AG09309 (cell line): ENCODE measurements around the gene RFWD3.
"Not testable (repeated sequence)": the region's sequence is repeated elsewhere in the genome, so short reads cannot be mapped to it uniquely, and the experiment has no call there.

Experiments
- DNase-seq: peaks from one replicate; pipeline ENCODE4 v3.0.0-alpha.2; 2010; ENCODE audit warnings: low read depth
- H3K4me3 ChIP-seq: 2 replicates; pipeline ENCODE4 v1.5.1; 2011; ENCODE audit warnings: mild to moderate bottlenecking, low read depth, low read length, moderate library complexity; ENCODE audit not compliant: control insufficient read depth
- TF ChIP-seq, protein P1 (sequence below): IDR thresholded peaks from 2 replicates; pipeline ENCODE4 v1.5.1; 2011; ENCODE audit warnings: mild to moderate bottlenecking, low read depth, low read length, inconsistent platforms; ENCODE audit not compliant: insufficient read depth, control insufficient read depth; ENCODE audit errors: missing control alignments

Gene RFWD3

DNA sequence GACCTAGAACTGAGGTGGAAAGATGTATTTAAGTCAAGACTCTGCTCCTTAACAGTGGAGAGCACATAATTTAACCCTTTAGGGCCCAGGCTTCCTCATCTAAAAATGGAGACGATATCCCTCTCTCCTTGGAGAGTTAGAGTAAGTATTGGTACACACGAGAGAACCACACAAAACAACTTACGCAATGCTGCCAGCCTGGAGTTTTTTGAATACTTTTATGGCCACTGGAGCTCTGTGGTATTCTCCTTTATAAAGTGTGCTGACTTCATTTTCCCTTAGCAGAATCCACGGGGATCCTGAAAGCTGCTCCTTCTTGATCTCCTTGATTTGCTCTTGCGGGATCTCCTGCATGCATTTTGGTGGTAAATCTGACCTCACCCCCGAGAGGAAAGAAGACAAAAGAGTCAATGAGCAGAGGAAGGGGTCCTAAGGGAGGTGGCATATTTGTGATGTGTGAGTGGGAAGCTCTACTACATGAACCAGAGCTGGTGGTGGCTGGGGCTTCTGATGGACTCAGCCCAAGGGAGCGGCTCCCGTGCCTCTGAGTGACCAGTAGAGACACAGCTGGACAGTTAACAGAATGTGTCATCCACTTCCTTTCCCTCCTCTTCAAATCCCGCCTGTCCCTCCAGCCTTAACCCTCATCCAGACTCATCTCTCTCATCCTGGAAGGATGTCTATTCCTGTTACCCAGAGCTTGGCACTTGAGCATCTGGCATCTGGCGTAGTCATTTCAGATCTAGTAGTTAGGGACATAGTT is 24.6 kb upstream of the RFWD3 start:
- TF ChIP-seq, protein P1, sequence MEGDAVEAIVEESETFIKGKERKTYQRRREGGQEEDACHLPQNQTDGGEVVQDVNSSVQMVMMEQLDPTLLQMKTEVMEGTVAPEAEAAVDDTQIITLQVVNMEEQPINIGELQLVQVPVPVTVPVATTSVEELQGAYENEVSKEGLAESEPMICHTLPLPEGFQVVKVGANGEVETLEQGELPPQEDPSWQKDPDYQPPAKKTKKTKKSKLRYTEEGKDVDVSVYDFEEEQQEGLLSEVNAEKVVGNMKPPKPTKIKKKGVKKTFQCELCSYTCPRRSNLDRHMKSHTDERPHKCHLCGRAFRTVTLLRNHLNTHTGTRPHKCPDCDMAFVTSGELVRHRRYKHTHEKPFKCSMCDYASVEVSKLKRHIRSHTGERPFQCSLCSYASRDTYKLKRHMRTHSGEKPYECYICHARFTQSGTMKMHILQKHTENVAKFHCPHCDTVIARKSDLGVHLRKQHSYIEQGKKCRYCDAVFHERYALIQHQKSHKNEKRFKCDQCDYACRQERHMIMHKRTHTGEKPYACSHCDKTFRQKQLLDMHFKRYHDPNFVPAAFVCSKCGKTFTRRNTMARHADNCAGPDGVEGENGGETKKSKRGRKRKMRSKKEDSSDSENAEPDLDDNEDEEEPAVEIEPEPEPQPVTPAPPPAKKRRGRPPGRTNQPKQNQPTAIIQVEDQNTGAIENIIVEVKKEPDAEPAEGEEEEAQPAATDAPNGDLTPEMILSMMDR = no peak
- H3K4me3 ChIP-seq = no peak overlapping the region
- no peak for DNase-seq

DNA sequence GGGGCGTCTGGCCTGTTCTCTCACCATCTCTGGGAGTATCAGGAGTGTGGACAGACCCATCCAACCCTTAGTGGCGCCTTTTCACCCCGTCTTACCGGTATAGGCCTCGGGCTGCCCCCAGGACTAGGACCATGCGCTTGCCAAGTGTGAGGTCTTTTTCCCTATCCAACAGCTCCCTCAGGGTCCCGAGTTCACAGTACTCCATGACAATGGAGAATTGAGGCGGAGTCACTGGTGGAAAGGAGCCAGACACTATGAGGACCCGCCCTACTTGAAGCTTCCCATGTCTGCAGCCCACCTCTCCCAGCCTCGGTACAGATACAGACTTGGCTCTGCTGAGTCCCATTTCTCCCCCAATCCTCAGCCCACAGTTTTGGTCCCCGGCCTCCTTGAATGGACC is 15.9 kb upstream of the RFWD3 start:
- TF ChIP-seq, protein P1 = no peak
- DNase-seq = no peak
- H3K4me3 ChIP-seq = no peak overlapping the region

- no peak overlapping the region for H3K4me3 ChIP-seq
- DNase-seq = no peak
- TF ChIP-seq, protein P1 = no peak
Observed at GRCh38 chr16:74680681-74681080, 14.0 kb upstream of the RFWD3 start.

DNA sequence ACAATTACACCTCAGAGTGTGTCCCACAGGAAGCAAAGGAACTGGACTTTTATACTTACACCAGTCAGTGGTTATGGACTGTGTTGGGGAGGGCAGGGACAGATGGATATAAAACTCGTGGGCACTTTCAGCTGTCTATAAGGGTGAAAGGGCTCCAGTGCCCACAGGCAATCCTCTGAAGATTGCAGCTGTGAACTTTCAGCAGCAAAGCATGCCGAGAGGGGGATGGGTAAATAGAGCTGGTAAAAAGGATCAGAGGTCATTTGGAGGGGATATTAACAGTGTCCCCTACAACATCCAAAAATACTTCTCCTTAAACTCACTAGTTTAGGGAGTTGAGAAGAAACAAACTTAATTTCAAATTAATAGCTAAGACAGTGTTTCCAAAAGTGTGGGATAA is 13.3 kb upstream of the RFWD3 start:
- DNase-seq = no peak
- TF ChIP-seq, protein P1 = no peak

DNA sequence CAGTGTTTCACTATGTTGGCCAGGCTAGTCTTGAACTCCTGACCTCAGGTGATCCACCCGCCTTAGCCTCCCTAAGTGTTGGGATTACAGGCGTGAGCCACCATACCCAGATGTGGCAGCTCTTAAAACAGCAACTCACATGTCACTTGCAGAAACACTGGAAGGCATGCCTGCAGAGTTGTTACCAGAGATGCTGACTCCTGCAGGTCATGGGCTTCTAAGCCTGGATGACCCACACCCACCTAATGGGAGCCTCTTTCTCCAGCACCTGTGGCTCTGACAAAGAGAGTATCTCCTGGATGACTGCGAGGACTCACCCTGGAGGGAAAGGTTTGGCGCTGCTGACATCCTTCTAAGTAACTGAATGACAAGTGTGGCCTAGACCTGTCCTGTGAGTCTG is 11.2 kb upstream of the RFWD3 start:
- DNase-seq = no peak
- no peak overlapping the region for H3K4me3 ChIP-seq
- TF ChIP-seq, protein P1 = no peak

More for the DNA sequence above, 13.3 kb upstream of the RFWD3 start:
- H3K4me3 ChIP-seq = no peak overlapping the region

- no peak overlapping the region for H3K4me3 ChIP-seq
- TF ChIP-seq, protein P1 = no peak
- no peak for DNase-seq
Observed at GRCh38 chr16:74673876-74674275, 7.2 kb upstream of the RFWD3 start.

- H3K4me3 ChIP-seq, DNase-seq: not testable (repeated sequence)
Observed at GRCh38 chr16:74668877-74669276, 2.2 kb upstream of the RFWD3 start.
